ACC112 (cell line): ENCODE measurements around the gene FAM209A.

Source experiments
- H2AFZ ChIP-seq: fragments of 200-600 bp; sonication (generic); one replicate; pipeline ENCODE4 v1.6.0; 2017; ENCODE audit warnings: antibody characterized with exemption, low read length; ENCODE audit not compliant: unreplicated experiment
- H3K27ac ChIP-seq: fragments of 200-600 bp; sonication (generic); 2 replicates; pipeline ENCODE4 v1.5.1; 2014; ENCODE audit warnings: low read depth, mild to moderate bottlenecking, antibody characterized with exemption, low read length, moderate library complexity
- H3K27me3 ChIP-seq: fragments of 200-600 bp; sonication (generic); 2 replicates; pipeline ENCODE4 v1.6.1; 2014; ENCODE audit warnings: mild to moderate bottlenecking, antibody characterized with exemption, low read length, moderate library complexity, mixed read lengths; ENCODE audit not compliant: insufficient read depth
- H3K36me3 ChIP-seq: fragments of 200-600 bp; sonication (generic); 2 replicates; pipeline ENCODE4 v1.6.1; 2016; ENCODE audit warnings: mild to moderate bottlenecking, antibody characterized with exemption, low read length, moderate library complexity, mixed read lengths; ENCODE audit not compliant: insufficient read depth
- H3K4me1 ChIP-seq: fragments of 200-600 bp; sonication (generic); one replicate; pipeline ENCODE4 v1.6.1; 2016; ENCODE audit warnings: low read length, mixed read lengths; ENCODE audit not compliant: insufficient read depth, unreplicated experiment, control insufficient read depth
- H3K4me3 ChIP-seq: fragments of 200-600 bp; sonication (generic); 2 replicates; pipeline ENCODE4 v1.5.1; 2014; ENCODE audit warnings: mild to moderate bottlenecking, low read depth, low read length
- H3K79me2 ChIP-seq: fragments of 200-600 bp; sonication (generic); one replicate; pipeline ENCODE4 v1.6.0; 2016; ENCODE audit warnings: low read length; ENCODE audit not compliant: control insufficient read depth, unreplicated experiment, insufficient read depth

FAM209A gene

DNA sequence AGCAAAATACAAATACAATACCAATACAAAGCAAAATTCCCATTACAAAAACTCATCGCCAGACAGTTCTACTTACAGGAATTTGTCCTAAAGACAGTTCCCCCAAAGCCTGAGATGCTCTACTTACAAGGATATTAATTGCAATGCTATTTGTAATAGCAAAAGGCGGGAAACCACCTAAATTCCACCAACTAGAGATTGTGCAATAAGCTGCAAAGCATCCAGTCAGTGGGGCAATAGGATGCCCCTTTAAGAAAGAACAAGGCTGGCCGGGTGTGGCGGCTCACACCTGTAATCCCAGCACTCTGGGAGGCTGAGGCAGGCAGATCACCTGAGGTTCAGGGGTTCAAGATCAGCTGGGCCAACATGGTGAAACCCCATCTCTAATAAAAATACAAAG is 47.6 kb downstream of the FAM209A start:
- Histone ChIP-seq H3K36me3 (no peaks in the 10 kb centered on the region), H3K79me2 (no peaks in the 10 kb centered on the region), H3K27ac (no peak overlapping the region), H3K4me1 (peaks cover 4% of the 10 kb centered on the region), H3K27me3 (0 out of 2 replicates have a peak, but pooled peaks cover 4% of the 10 kb centered on the region), H3K4me3 (no peak overlapping the region), H2AFZ (no peak overlapping the region)

DNA sequence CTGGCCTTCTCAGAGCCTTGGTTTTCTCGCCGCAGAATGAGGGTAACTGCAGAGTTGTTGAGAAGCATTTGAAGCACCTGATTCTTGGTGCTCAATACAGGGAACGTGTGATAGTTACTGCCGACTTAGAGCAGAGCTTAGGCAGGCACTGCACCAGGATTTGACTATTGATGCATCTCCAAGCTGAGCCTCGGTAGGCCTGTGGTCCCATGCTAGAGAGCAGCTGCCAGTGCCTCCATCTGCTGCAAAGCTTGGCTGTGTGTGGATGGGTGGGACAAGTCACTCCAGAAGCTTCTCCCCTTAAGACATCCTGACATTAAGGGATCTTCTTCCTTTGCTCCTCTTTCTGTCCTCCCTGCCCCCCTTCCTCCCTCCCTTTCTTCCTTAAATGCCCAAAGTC is 49.4 kb downstream of the FAM209A start:
- H3K79me2 ChIP-seq: no peaks in the 10 kb centered on the region
- H3K4me1 ChIP-seq: peaks cover 4% of the 10 kb centered on the region
- H3K36me3 ChIP-seq: no peaks in the 10 kb centered on the region
- H3K27ac ChIP-seq: no peak overlapping the region
- no peak overlapping the region for H2AFZ ChIP-seq
- H3K27me3 ChIP-seq: 0 out of 2 replicates have a peak, but pooled peaks cover 4% of the 10 kb centered on the region
- no peak overlapping the region for H3K4me3 ChIP-seq

DNA sequence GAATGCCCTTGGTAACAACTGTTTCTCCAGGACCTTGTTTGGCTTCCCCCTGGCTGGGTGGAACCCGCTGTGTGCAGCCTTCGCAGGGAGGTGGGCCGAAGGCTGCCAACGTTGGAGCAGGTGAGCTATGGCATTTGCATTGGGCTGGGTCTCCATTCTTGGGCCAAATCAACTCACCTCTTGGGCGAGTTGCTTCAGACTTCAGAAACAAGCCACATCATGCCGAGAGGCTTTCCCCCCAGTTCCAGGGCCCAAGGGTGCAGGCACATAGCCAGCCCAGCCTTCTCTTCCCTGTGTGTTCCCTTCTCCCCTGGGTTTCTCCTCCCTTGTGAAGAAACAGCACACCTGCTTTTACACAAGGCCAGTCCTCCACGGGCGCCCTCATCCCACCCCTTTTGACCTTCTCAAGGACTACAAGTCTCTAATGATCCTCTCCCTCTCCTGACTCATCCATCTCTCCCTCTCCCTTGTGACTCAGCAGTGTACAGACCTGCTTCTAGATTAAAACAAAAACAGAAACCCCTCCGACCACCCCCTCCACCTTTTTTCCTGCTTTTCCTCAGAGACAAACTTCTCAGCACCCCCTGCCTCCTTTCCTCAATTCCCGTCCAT is 50.1 kb downstream of the FAM209A start:
- H3K4me1 ChIP-seq: peaks cover 4% of the 10 kb centered on the region

DNA sequence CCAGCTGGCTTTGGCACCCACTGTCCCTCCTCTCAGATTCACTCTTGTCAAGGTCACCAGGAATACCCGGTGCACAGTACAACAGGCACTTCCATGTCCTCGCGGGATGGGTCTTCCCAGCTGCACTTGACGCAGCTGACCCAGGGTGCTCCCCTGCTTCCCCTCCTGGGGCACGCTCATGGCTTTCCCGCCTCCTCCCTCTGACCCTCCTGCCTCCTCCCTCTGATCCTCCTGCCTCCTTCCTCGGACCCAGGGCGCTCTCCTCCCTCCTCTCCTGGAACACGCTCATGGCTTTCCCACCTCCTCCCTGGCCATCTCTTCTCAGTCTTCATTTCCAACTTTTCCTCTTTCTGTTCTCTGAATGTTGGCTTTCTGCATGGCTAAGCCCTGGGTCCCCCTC is 50.6 kb downstream of the FAM209A start:
- Histone ChIP-seq H3K27me3 (peaks cover 7% of the 10 kb centered on the region; the same call in 1 of the 2 replicates), H3K4me3 (no peak overlapping the region), H3K4me1 (peaks cover 4% of the 10 kb centered on the region), H3K27ac (no peak overlapping the region), H2AFZ (no peak overlapping the region), H3K79me2 (no peaks in the 10 kb centered on the region), H3K36me3 (no peaks in the 10 kb centered on the region)

More for the DNA sequence above, 50.1 kb downstream of the FAM209A start:
- Histone ChIP-seq H3K27me3 (peaks cover 9% of the 10 kb centered on the region; the same call in 1 of the 2 replicates), H3K36me3 (no peaks in the 10 kb centered on the region), H2AFZ (no peak overlapping the region), H3K27ac (no peak overlapping the region), H3K79me2 (no peaks in the 10 kb centered on the region), H3K4me3 (no peak overlapping the region)
